ENCODE measurements around the gene FRMD4A. TPM values are rescaled to one million over a fixed set of nuclear protein-coding genes. Genes with fewer than 3 reads are reported as not detected.
A peak's percentile ranks its signal among the peaks of the same experiment; 100 is the strongest.

The FRMD4A gene
- polyA plus RNA-seq, 1 of the 3 experiments (the other 2 are of a cell fraction) = 37.7 TPM

DNA sequence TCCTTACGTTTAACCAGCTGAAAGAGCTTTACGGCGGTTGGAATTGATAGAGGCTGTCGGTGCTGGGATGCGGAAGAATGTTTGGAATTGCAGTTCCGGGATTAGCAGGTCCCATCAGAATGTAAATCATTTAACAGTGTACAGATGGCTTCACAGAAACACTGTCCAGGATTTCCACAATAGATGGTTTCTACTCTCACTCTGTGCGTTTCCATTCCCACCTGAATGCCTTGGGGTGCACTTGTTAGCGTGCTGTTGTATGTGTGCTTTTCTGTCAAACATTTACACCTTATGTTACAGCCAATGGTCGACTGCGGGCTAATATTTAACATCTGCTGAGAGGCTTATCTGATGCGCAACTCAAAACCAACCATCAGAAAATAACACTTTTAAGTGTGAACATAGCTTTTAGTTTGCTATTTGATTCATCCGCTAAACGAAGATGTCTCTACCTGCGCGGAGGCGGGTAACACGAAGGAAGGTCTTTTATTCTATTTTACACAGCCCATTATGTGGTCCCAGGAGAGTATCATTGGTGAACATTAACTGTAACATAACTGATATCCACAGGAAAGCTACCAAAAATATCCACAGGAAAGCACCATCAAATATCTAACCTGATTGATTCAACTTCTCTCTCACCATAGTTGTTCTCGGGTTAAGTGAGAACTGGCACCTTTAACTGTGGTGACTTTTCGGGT is 564.9 kb downstream of the FRMD4A start:
- Histone ChIP-seq H3K4me1 (ENCODE audit: control insufficient read depth in 1 of 2, insufficient read depth in 2 of 2, low read depth in 1 of 2, low read length in 1 of 2) (no peaks in the 10 kb centered on the region; a peak in 1 of 4 replicates), H3K9me3 (no peaks in the 10 kb centered on the region), H3K36me3 (replicated peaks in 1 of 2; ENCODE audit: control insufficient read depth in 1 of 2, insufficient read depth in 2 of 2, low read length in 1 of 2) (peaks cover 3 to 32% of the 10 kb centered on the region in 2 experiments), H4K20me1 (ENCODE audit: insufficient read depth) (no peaks in the 10 kb centered on the region), H3K4me2 (no peak overlapping the region), H3K4me3 (ENCODE audit: low read depth in 2 of 2, low read length in 1 of 2) (no peak overlapping the region), H3K27me3 (ENCODE audit: insufficient read depth) (no peaks in the 10 kb centered on the region), H3K27ac (ENCODE audit: low read depth in 2 of 2, low read length in 1 of 2) (no peak overlapping the region), H2AFZ (ENCODE audit: low read depth) (no peak overlapping the region), H3F3A (replicated peaks; ENCODE audit: insufficient read depth) (peaks cover under 1% of the 10 kb centered on the region), H3K9ac (no peak overlapping the region), H3K79me2 (ENCODE audit: insufficient read depth) (peaks cover 46% of the 10 kb centered on the region), H3K9me2 (no peaks in the 10 kb centered on the region)
- CTCF ChIA-PET = interaction anchor here (1.6 kb wide), 1 partner anchor 10 kb away, joined by 4 read pairs; no protein-coding TSS in a partner anchor
- TF ChIP-seq RAD21 (IDR thresholded peaks at IDR 0.05; ENCODE audit: low read length) = no peak
- POLR2A ChIA-PET = no interaction called here
- DNase-seq = no peak
- WGBS (ENCODE audit: low lambda C conversion rate) = 83% methylated on average over 19 of the region's 19 CpGs

DNA sequence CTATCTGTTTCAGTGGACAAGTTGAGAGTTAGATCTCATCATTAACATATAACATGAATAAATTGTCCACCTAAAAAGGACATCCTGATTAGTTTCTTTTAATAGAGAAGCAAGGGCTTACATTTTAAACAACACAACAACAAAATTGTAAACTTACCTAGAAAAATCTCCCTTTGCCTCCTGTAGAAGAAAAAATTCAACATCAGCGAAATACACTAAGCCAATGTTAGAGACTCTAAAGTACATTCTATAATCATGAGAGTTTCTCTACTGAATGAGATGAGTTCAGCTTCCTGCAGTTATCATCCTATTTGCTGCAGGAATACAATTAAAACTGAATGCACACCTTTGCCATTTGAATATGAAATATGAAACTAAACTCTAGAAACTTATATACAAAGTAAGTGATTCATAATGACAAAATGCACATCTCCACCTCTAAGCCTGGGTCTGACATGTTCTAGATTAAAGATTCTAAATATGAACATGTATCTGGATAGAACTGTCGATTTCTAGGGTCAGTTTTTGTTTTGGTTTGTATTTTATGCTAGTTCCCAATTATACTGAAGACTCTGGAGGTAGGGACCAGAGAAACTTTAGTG is 569.1 kb downstream of the FRMD4A start:
- no peaks in the 10 kb centered on the region for H3K9me2 ChIP-seq
- no peak overlapping the region for H3K9ac ChIP-seq
- no peak overlapping the region for H3K4me2 ChIP-seq
- WGBS (ENCODE audit: low lambda C conversion rate) = 91% methylated on average over 2 of the region's 2 CpGs
- peaks cover 3 to 34% of the 10 kb centered on the region in 2 experiments for H3K36me3 ChIP-seq (replicated peaks in 1 of 2; ENCODE audit: control insufficient read depth in 1 of 2, insufficient read depth in 2 of 2, low read length in 1 of 2)
- ChIA-PET CTCF (no interaction called here), POLR2A (no interaction called here)
- H3K4me3 ChIP-seq (ENCODE audit: low read depth in 2 of 2, low read length in 1 of 2) = no peak overlapping the region
- H2AFZ ChIP-seq (ENCODE audit: low read depth) = no peak overlapping the region
- no peaks in the 10 kb centered on the region for H3K27me3 ChIP-seq (ENCODE audit: insufficient read depth)
- H3K27ac ChIP-seq (ENCODE audit: low read depth in 2 of 2, low read length in 1 of 2) = no peak overlapping the region
- H3K9me3 ChIP-seq = no peaks in the 10 kb centered on the region
- DNase-seq = no peak
- H3K79me2 ChIP-seq (ENCODE audit: insufficient read depth) = peaks cover 28% of the 10 kb centered on the region
- H3F3A ChIP-seq (replicated peaks; ENCODE audit: insufficient read depth) = peaks cover 7% of the 10 kb centered on the region
- no peaks in the 10 kb centered on the region for H4K20me1 ChIP-seq (ENCODE audit: insufficient read depth)
- peaks cover 7 to 24% of the 10 kb centered on the region in 2 experiments; a peak in 3 of 4 replicates for H3K4me1 ChIP-seq (ENCODE audit: control insufficient read depth in 1 of 2, insufficient read depth in 2 of 2, low read depth in 1 of 2, low read length in 1 of 2)
- TF ChIP-seq, protein P1, sequence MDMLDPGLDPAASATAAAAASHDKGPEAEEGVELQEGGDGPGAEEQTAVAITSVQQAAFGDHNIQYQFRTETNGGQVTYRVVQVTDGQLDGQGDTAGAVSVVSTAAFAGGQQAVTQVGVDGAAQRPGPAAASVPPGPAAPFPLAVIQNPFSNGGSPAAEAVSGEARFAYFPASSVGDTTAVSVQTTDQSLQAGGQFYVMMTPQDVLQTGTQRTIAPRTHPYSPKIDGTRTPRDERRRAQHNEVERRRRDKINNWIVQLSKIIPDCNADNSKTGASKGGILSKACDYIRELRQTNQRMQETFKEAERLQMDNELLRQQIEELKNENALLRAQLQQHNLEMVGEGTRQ (IDR thresholded peaks at IDR 0.05; ENCODE audit: borderline replicate concordance, low read depth, low read length) = no peak
- TF ChIP-seq FOXJ3 (CRISPR knock-in tag; IDR thresholded peaks at IDR 0.05) (no peak), CHD2 (IDR thresholded peaks at IDR 0.05; ENCODE audit: low read length, partially characterized antibody) (no peak)
- TF ChIP-seq, protein P2, sequence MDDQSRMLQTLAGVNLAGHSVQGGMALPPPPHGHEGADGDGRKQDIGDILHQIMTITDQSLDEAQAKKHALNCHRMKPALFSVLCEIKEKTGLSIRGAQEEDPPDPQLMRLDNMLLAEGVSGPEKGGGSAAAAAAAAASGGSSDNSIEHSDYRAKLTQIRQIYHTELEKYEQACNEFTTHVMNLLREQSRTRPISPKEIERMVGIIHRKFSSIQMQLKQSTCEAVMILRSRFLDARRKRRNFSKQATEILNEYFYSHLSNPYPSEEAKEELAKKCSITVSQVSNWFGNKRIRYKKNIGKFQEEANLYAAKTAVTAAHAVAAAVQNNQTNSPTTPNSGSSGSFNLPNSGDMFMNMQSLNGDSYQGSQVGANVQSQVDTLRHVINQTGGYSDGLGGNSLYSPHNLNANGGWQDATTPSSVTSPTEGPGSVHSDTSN (IDR thresholded peaks at IDR 0.05) = no peak

DNA sequence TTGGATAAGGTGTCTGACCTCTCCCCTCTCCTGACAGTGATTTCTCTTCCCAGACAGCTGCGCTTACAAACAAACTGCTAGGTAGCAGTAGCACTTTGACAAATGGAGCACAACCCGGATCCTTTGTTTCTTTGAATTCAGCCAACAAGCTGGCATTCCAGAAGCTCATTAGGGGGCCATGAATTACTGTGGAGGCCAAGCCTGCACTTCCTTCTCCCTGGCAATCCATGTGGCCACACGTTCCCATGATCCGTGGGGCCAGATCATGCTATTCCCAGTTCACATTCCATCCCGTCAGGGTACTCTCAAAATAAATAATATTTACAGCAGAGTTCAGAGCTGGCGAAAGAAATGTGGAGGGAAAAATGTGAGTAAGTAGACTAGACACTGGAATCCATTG is 571.6 kb downstream of the FRMD4A start:
- Histone ChIP-seq H3K27me3 (ENCODE audit: insufficient read depth) (no peaks in the 10 kb centered on the region), H3K27ac (ENCODE audit: low read depth in 2 of 2, low read length in 1 of 2) (peak overlapping the region; percentile 69 to 94), H3K9me3 (no peaks in the 10 kb centered on the region), H3K4me2 (no peak overlapping the region), H3K9ac (no peak overlapping the region), H3K36me3 (replicated peaks in 1 of 2; ENCODE audit: control insufficient read depth in 1 of 2, insufficient read depth in 2 of 2, low read length in 1 of 2) (peaks cover 3 to 38% of the 10 kb centered on the region in 2 experiments), H3K4me3 (ENCODE audit: low read depth in 2 of 2, low read length in 1 of 2) (no peak overlapping the region), H3K4me1 (ENCODE audit: control insufficient read depth in 1 of 2, insufficient read depth in 2 of 2, low read depth in 1 of 2, low read length in 1 of 2) (peaks cover 11 to 31% of the 10 kb centered on the region in 2 experiments; a peak in 3 of 4 replicates), H3K79me2 (ENCODE audit: insufficient read depth) (peaks cover 9% of the 10 kb centered on the region; the same call in 1 of the 2 replicates), H4K20me1 (ENCODE audit: insufficient read depth) (no peaks in the 10 kb centered on the region), H3K9me2 (no peaks in the 10 kb centered on the region), H3F3A (replicated peaks; ENCODE audit: insufficient read depth) (peaks cover 7% of the 10 kb centered on the region), H2AFZ (ENCODE audit: low read depth) (no peak overlapping the region)
- CTCF ChIA-PET = no interaction called here
- POLR2A ChIA-PET = no interaction called here
- DNase-seq = no peak
- WGBS (ENCODE audit: low lambda C conversion rate) = 95% methylated on average over 6 of the region's 6 CpGs
- TF ChIP-seq MXI1 (IDR thresholded peaks at IDR 0.05; ENCODE audit: low read depth, low read length) = no peak
- TF ChIP-seq FOXJ3 (CRISPR knock-in tag; IDR thresholded peaks at IDR 0.05) = no peak
- TF ChIP-seq, protein P3, sequence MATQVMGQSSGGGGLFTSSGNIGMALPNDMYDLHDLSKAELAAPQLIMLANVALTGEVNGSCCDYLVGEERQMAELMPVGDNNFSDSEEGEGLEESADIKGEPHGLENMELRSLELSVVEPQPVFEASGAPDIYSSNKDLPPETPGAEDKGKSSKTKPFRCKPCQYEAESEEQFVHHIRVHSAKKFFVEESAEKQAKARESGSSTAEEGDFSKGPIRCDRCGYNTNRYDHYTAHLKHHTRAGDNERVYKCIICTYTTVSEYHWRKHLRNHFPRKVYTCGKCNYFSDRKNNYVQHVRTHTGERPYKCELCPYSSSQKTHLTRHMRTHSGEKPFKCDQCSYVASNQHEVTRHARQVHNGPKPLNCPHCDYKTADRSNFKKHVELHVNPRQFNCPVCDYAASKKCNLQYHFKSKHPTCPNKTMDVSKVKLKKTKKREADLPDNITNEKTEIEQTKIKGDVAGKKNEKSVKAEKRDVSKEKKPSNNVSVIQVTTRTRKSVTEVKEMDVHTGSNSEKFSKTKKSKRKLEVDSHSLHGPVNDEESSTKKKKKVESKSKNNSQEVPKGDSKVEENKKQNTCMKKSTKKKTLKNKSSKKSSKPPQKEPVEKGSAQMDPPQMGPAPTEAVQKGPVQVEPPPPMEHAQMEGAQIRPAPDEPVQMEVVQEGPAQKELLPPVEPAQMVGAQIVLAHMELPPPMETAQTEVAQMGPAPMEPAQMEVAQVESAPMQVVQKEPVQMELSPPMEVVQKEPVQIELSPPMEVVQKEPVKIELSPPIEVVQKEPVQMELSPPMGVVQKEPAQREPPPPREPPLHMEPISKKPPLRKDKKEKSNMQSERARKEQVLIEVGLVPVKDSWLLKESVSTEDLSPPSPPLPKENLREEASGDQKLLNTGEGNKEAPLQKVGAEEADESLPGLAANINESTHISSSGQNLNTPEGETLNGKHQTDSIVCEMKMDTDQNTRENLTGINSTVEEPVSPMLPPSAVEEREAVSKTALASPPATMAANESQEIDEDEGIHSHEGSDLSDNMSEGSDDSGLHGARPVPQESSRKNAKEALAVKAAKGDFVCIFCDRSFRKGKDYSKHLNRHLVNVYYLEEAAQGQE (IDR thresholded peaks at IDR 0.05; ENCODE audit: low read depth, low read length) = no peak
- no peak for TF ChIP-seq RFX5 (IDR thresholded peaks at IDR 0.05; ENCODE audit: low read length)
- TF ChIP-seq, protein P4, sequence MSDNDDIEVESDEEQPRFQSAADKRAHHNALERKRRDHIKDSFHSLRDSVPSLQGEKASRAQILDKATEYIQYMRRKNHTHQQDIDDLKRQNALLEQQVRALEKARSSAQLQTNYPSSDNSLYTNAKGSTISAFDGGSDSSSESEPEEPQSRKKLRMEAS (IDR thresholded peaks at IDR 0.05; ENCODE audit: low read depth) = no peak
- TF ChIP-seq RCOR1 (IDR thresholded peaks at IDR 0.05; ENCODE audit: low read length) = no peak
- TF ChIP-seq, protein P5, sequence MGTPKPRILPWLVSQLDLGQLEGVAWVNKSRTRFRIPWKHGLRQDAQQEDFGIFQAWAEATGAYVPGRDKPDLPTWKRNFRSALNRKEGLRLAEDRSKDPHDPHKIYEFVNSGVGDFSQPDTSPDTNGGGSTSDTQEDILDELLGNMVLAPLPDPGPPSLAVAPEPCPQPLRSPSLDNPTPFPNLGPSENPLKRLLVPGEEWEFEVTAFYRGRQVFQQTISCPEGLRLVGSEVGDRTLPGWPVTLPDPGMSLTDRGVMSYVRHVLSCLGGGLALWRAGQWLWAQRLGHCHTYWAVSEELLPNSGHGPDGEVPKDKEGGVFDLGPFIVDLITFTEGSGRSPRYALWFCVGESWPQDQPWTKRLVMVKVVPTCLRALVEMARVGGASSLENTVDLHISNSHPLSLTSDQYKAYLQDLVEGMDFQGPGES (IDR thresholded peaks at IDR 0.05; ENCODE audit: low read depth, low read length) = no peak
